GM12891 (cell line): ENCODE data around the gene CHD8.

Source experiments
- POLR2A ChIP-seq: IDR thresholded peaks from 2 replicates; pipeline ENCODE4 v1.6.1; 2011; ENCODE audit warnings: low read depth, low read length, control low read depth
- POLR2AphosphoS5 ChIP-seq: IDR thresholded peaks from 2 replicates; pipeline ENCODE4 v1.6.1; 2011; ENCODE audit warnings: low read depth, low read length, control low read depth
- SPI1 ChIP-seq: IDR thresholded peaks from 2 replicates; pipeline ENCODE4 v1.6.1; 2011; ENCODE audit warnings: low read depth, low read length, control low read depth

- no peak for TF ChIP-seq POLR2A
- no peak for TF ChIP-seq POLR2AphosphoS5
- TF ChIP-seq SPI1: no peak
These were observed 109.3 kb downstream of the CHD8 start for GRCh38 chr14:21346532-21347135.
